Peyer's patch (tissue), 4 donors: ENCODE measurements around the gene GTF2E1.

Experiments used
- POLR2A ChIP-seq, 2 donors: fragments of 450-650 bp; IDR thresholded peaks; one replicate each; pipeline ENCODE4 v1.5.1; 2017; ENCODE audit warnings: antibody characterized with exemption in 2 of 2, mild to moderate bottlenecking in 2 of 2, moderate library complexity in 2 of 2
- TF ChIP-seq, protein P1 (sequence below), 6 experiments: fragments of 450-650 bp in 4 of 6; fragments of 200-600 bp in 2 of 6; sonication (generic) in 1 of 6; IDR thresholded peaks; one replicate each; pipeline ENCODE4 v1.5.1; 2017 to 2019; ENCODE audit warnings: antibody characterized with exemption in 6 of 6, mild to moderate bottlenecking in 3 of 6, moderate library complexity in 1 of 6

DNA sequence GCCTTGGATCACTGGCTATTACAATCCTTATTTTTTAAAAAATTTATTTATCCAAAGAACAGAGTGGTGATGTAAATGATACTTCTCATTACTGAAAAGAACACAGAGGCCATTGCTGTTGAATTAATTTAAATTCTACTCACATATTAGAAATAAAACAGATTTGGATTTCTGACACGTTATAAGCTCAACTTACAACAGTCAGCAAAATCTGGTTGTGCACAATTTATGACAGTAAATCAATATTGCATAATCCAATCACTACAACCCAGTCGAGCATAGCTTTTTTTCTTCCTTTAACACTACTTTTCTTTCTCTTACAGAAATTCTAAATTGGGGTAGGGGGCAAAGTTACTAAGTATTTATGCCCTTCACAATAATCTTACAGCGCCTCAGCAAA is 43.2 kb upstream of the GTF2E1 start:
- TF ChIP-seq, protein P1, sequence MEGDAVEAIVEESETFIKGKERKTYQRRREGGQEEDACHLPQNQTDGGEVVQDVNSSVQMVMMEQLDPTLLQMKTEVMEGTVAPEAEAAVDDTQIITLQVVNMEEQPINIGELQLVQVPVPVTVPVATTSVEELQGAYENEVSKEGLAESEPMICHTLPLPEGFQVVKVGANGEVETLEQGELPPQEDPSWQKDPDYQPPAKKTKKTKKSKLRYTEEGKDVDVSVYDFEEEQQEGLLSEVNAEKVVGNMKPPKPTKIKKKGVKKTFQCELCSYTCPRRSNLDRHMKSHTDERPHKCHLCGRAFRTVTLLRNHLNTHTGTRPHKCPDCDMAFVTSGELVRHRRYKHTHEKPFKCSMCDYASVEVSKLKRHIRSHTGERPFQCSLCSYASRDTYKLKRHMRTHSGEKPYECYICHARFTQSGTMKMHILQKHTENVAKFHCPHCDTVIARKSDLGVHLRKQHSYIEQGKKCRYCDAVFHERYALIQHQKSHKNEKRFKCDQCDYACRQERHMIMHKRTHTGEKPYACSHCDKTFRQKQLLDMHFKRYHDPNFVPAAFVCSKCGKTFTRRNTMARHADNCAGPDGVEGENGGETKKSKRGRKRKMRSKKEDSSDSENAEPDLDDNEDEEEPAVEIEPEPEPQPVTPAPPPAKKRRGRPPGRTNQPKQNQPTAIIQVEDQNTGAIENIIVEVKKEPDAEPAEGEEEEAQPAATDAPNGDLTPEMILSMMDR (IDR thresholded peaks at IDR 0.05) = no peak
- TF ChIP-seq POLR2A (IDR thresholded peaks at IDR 0.05) = no peak
